Measurements from ENCODE around the gene PARD3. TPM values are rescaled to one million over a fixed set of nuclear protein-coding genes. Genes with fewer than 3 reads are reported as not detected.
"Not testable (repeated sequence)": the region's sequence is repeated elsewhere in the genome, so short reads cannot be mapped to it uniquely, and the experiment has no call there.

Gene PARD3
- total RNA-seq, 2 experiments from 2014 or later = 0.61 to 0.63 TPM

GRCh38 chr10:34423673-34424625, 391.1 kb downstream of the PARD3 start:
- CTCF ChIA-PET = no interaction called here
- POLR2A ChIA-PET = no interaction called here

GRCh38 chr10:34420795-34421194, 394.3 kb downstream of the PARD3 start:
- CTCF ChIA-PET = no interaction called here
- POLR2A ChIA-PET = no interaction called here

- ChIA-PET POLR2A (no interaction called here), CTCF (no interaction called here)
These were observed 394.8 kb downstream of the PARD3 start for GRCh38 chr10:34420273-34420672.

- POLR2A ChIA-PET = no interaction called here
- CTCF ChIA-PET = no interaction called here
These were observed 400.1 kb downstream of the PARD3 start for GRCh38 chr10:34415039-34415438.

- CTCF ChIA-PET = no interaction called here
- POLR2A ChIA-PET = no interaction called here
These were observed 401.1 kb downstream of the PARD3 start for GRCh38 chr10:34413756-34414587.

GRCh38 chr10:34413214-34413613, 401.9 kb downstream of the PARD3 start:
- ChIA-PET CTCF (no interaction called here), POLR2A (no interaction called here)

- ChIA-PET CTCF (no interaction called here), POLR2A (no interaction called here)
These were observed 406.1 kb downstream of the PARD3 start for GRCh38 chr10:34408956-34409355.

- POLR2A ChIA-PET = no interaction called here
- CTCF ChIA-PET = no interaction called here
These were observed 406.7 kb downstream of the PARD3 start for GRCh38 chr10:34408381-34408780.

- ChIA-PET POLR2A (no interaction called here), CTCF (no interaction called here)
These were observed 407.7 kb downstream of the PARD3 start for GRCh38 chr10:34407324-34407805.

- ChIA-PET POLR2A (no interaction called here), CTCF (no interaction called here)
These were observed 408.4 kb downstream of the PARD3 start for GRCh38 chr10:34406463-34407323.

- ChIA-PET POLR2A (no interaction called here), CTCF (no interaction called here)
These were observed 409.3 kb downstream of the PARD3 start for GRCh38 chr10:34405611-34406462.

GRCh38 chr10:34403512-34403911, 411.6 kb downstream of the PARD3 start:
- POLR2A ChIA-PET = no interaction called here
- CTCF ChIA-PET = no interaction called here

GRCh38 chr10:34400075-34400474, 415.0 kb downstream of the PARD3 start:
- ChIA-PET CTCF (no interaction called here), POLR2A (no interaction called here)

GRCh38 chr10:34399013-34399412, 416.1 kb downstream of the PARD3 start:
- POLR2A ChIA-PET = no interaction called here
- CTCF ChIA-PET = no interaction called here

- POLR2A ChIA-PET = no interaction called here
These were observed 417.8 kb downstream of the PARD3 start for GRCh38 chr10:34397324-34397723.

GRCh38 chr10:34396663-34397062, 418.4 kb downstream of the PARD3 start:
- POLR2A ChIA-PET = no interaction called here
- CTCF ChIA-PET = no interaction called here

More at GRCh38 chr10:34397324-34397723, 417.8 kb downstream of the PARD3 start:
- CTCF ChIA-PET = no interaction called here

- POLR2A ChIA-PET = no interaction called here
- CTCF ChIA-PET = no interaction called here
These were observed 422.4 kb downstream of the PARD3 start for GRCh38 chr10:34392641-34393170.

- POLR2A ChIA-PET, CTCF ChIA-PET: not testable (repeated sequence)
These were observed 423.9 kb downstream of the PARD3 start for GRCh38 chr10:34391168-34391567.

GRCh38 chr10:34389801-34390200, 425.3 kb downstream of the PARD3 start:
- CTCF ChIA-PET = interaction anchor here (0.7 kb wide), 1 partner anchor 19 kb away, joined by 3 read pairs; no protein-coding TSS in a partner anchor
- POLR2A ChIA-PET = no interaction called here
